Smooth muscle cell of the brain vasculature (primary cell): ENCODE data around the gene USP44.

Source experiments
- DNase-seq: peaks from one replicate; pipeline ENCODE4 v3.0.0-alpha.2; 2012; ENCODE audit warnings: low read depth, low spot score

USP44 gene

GRCh38 chr12:95548539-95549391 is 2.5 kb downstream of the USP44 start:
- DNase-seq: no peak

GRCh38 chr12:95548056-95548538 is 3.2 kb downstream of the USP44 start:
- no peak for DNase-seq

DNA sequence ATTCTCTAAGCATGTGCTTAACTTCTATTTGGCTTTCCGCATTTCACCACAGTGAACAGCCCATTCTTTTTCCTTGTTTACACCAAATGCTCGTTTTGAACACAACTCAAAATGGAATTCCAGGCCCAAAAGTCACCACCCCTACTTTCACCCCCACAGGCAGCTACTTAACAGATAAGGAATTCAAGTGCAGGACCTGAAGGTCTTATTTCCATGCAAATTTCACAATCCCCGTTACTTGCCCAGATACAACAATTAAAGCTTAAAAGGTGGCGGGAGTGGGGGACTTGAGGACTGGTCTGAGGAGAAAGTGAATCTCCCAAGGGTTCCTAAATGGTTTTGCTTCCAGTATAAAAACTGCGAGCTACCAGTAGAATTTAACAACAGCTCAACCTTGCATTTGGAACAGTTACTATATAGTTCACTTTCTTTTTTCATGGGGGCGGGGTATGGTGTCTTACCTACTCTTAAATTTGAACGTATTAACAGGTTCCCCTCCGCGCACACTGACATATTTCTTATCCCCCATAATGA is 3.7 kb downstream of the USP44 start:
- no peak for DNase-seq

DNA sequence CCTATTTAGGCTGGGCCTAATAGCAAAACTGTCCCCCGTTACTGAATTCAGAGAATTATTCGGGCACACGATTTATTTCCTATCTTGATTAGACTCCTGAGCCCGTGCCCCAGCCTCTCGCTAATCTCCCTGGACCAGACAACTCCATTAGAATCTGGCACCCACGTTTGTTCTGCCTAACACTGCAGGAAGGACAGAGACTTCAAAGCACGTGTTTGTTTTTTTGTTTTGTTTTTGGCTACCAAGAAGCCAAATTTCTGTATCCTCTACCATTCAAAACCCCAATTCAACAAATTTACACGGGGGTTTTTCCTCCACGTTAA is 4.8 kb downstream of the USP44 start:
- no peak for DNase-seq

DNA sequence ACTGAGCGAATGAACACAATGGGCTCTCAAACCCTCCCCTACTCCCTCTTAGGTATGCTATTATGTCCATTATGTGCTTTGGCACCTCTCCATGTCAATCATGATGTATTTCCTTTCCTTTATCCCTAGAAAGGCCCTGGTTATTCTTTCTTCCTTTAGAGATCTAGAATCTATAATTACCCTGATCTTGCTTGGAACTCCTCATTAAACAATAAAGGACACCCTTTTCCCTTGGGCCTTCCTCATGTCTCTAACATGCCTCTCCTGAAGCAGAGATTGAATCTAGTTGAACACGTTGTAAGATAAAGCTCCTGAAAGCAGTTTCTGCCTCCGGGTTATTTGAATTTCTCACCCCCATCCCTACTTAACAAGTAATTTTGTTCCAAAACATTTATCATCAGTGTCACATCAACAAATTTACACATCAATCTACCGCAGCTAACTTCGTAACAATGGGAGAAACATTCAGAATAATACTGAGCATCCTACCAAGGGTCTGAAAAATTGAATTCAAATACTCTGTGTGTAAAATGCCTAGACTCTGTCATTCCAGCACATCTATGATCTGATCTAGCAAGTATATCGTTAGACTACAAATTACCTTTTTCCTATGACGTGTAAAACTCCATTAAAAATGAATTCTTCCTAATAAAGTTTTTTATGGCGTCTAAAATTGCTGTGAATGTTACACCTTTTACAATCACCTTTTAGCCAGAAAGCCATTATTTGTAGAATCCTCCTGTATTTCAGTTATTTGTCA is 5.4 kb downstream of the USP44 start:
- DNase-seq: no peak

GRCh38 chr12:95545303-95545702 is 6.0 kb downstream of the USP44 start:
- DNase-seq: no peak

- no peak for DNase-seq
Observed at GRCh38 chr12:95544756-95545155, 6.5 kb downstream of the USP44 start.

DNA sequence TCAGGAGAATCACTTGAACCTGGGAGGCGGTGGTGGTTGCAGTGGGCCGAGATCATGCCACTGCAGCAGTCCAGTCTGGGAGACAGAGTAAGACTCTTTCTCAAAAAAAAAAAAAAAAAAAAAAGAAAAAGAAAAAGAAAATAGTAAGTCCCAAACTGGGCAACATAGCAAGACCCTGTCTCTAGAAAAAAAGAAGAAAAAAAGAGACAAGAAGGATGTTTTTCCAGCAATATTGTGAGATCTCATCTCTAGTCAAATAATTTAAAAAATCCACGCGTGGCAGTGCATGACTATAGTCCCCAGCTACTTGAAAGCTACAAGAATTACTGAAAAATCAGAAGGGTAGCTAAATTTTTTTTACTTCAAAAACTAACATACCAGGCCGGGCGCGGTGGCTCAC is 8.0 kb downstream of the USP44 start:
- no peak for DNase-seq

GRCh38 chr12:95541436-95541835 is 9.8 kb downstream of the USP44 start:
- DNase-seq: no peak

DNA sequence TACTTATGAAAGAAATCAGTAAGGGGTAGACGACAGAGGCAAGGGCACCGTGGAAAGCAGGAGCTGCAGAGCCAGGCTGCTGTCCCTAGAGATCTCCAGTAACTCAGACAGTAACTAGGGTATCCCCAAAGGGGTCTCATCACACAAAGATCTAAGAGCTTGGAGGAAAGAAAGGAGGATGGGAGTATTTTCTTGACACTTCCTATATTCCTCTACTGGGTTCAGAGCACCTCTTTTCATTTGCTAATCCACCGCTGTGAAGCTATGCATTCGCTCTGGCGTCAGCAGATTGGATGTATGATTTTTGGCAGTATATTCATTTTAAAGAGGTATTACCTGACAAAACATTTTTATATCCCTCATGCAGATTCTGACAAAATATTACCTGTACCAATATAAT is 12.6 kb downstream of the USP44 start:
- no peak for DNase-seq

DNA sequence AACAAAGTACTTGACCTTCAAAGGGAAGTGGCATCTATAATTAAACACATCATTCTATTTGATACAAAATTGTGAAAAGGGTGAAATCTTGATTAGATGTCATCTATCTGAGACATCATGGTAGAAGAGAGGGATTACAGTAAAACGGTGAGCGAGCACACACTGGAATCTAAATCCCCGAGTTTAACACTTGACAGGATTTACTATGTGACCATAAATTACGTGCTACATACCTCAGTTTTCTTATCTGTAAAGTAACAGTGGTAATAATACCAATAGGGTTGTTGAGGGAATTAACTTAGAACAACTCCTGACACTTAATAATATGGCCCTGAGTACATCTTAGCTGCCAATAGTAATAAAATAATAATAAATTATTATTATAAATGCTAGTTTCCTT is 13.3 kb downstream of the USP44 start:
- DNase-seq: no peak

- DNase-seq: no peak
Observed at GRCh38 chr12:95533985-95534384, 17.3 kb downstream of the USP44 start.

DNA sequence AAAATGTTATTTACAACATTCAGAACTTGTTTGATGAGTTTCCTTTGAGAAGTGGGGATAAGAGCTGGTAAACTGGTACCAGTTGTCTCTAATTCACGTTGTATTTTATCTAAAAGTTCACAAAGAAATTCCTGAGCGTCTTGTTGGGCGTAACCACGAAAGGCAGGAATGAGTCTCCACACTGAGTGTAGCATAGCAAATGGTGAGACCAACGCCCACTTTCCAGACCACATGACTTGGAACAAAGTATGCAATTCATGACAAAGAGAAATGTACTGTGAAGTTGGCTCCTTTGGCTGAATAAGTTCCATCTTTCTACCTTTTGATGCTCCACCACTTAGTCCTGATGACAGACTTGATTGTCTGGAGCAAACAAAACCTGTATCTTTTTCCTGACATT is 18.4 kb downstream of the USP44 start:
- DNase-seq: no peak

GRCh38 chr12:95529693-95530225 is 21.5 kb downstream of the USP44 start:
- no peak for DNase-seq

GRCh38 chr12:95528431-95528830 is 22.8 kb downstream of the USP44 start:
- no peak for DNase-seq

- DNase-seq: no peak
Observed at GRCh38 chr12:95522692-95523091, 28.6 kb downstream of the USP44 start.

- no peak for DNase-seq
Observed at GRCh38 chr12:95520816-95521215, 30.5 kb downstream of the USP44 start.

- no peak for DNase-seq
Observed at GRCh38 chr12:95518944-95519343, 32.3 kb downstream of the USP44 start.

DNA sequence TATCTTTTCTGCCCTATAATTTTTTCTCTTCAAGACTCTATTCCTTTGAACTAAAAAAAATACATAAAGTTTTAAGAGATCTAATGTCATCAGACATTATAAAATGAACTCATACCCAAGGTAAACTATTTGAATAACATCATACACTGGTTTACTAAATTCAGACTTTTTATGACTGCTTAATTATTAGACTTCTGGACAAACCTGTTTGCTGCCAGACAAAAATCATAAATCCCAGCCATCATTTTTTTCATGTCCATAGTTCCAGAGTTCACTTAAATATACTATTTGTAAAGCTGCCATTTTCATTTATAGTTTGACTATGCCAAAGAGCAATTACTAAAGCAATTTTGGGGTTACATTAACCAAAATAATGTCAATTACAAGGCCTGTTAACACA is 34.0 kb downstream of the USP44 start:
- no peak for DNase-seq

GRCh38 chr12:95516757-95517156 is 34.5 kb downstream of the USP44 start:
- DNase-seq: no peak

GRCh38 chr12:95515197-95515596 is 36.1 kb downstream of the USP44 start:
- no peak for DNase-seq

- DNase-seq: no peak
Observed at GRCh38 chr12:95513599-95513998, 37.7 kb downstream of the USP44 start.

DNA sequence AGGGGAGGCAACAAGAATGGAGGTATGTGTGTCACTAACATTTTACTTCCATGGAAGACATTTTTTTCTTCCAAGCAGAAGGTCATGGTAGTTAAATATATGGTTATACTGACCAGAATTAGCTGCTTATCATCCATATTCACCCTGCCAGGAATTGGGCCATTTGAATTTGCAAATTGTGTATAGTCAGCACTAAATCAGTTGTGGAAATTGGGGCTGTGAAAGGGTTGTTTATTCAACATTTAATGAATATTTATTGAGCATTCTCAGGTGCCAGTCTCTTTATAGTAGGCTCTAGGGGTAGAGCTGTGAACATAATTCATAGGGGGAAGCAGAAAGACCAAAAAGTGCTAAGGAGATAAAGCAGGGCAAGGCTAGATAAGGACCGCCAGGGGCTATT is 39.3 kb downstream of the USP44 start:
- no peak for DNase-seq
